Left renal pelvis (tissue), 4 donors: ENCODE results near the gene SULT2B1. TPM values are rescaled to one million over a fixed set of nuclear protein-coding genes. Genes with fewer than 3 reads are reported as not detected.

ENCODE experiments used
- DNase-seq, 4 donors: peaks; one replicate each; pipeline ENCODE4 v3.0.0-alpha.2; 2013; ENCODE audit warnings: low read depth in 4 of 4, low spot score in 3 of 4
- polyA plus RNA-seq, 4 donors: library from polyadenylated mRNA; unstranded; fragments of 120-200 nt; gene quantifications; one replicate each; pipeline ENCODE4 v1.2.1, GENCODE V29; 2013; ENCODE audit not compliant: insufficient read length in 4 of 4

The SULT2B1 gene
- polyA plus RNA-seq, 4 donors = 0.10 to 0.60 (median 0.39) TPM

DNA sequence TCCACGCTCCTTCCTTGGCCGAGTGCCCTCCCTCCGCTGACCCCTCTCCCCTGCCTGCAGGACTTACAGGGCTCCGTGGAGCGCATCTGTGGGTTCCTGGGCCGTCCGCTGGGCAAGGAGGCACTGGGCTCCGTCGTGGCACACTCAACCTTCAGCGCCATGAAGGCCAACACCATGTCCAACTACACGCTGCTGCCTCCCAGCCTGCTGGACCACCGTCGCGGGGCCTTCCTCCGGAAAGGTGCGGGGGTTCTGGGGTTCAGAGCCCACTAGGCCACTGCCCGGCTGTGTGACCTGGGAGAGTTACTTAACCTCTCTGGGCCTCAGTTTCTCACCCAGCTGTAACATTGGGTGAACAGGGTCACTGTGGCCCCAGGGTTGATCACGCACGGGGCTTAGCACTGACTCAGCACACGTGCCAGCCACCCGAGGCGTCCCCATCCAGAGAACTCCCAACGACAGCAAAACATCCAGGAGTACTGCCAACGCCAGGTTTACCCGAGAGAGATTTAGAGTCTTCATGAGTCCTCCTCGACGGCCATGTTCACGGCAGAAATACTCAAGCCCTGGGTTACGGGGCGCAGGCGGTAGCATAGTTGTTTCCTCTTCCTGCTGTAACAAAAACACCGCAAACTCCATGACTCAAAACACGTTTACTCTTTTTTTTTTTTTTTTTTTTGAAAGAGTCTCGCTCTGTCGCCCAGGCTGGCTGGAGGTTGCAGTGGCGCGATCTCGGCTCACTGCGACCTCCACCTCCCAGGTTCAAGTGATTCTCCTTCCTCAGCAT lies 44.9 kb downstream of the SULT2B1 start:
- no peak for DNase-seq

DNA sequence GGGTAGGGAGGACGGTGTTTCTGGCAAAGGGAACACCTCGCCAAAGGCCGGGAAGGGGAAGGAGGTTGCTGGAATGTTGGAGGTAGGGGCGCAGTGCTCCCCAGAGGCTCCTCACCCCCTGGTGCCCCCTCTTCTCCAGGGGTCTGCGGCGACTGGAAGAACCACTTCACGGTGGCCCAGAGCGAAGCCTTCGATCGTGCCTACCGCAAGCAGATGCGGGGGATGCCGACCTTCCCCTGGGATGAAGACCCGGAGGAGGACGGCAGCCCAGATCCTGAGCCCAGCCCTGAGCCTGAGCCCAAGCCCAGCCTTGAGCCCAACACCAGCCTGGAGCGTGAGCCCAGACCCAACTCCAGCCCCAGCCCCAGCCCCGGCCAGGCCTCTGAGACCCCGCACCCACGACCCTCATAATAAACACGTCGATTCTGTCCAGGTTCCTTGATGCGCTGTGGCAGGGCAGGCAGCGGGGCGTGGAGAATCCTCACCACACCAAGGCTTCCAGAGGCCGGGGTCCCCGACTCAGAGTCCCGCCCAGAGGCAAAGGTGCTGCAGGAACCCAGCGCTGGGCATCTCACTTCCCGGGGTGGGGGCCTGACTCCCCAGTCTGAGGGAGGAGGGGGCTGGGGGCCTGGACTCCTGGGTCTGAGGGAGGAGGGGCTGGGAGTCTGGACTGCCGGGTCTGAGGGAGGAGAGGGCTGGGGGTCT lies 47.2 kb downstream of the SULT2B1 start:
- DNase-seq = no peak

DNA sequence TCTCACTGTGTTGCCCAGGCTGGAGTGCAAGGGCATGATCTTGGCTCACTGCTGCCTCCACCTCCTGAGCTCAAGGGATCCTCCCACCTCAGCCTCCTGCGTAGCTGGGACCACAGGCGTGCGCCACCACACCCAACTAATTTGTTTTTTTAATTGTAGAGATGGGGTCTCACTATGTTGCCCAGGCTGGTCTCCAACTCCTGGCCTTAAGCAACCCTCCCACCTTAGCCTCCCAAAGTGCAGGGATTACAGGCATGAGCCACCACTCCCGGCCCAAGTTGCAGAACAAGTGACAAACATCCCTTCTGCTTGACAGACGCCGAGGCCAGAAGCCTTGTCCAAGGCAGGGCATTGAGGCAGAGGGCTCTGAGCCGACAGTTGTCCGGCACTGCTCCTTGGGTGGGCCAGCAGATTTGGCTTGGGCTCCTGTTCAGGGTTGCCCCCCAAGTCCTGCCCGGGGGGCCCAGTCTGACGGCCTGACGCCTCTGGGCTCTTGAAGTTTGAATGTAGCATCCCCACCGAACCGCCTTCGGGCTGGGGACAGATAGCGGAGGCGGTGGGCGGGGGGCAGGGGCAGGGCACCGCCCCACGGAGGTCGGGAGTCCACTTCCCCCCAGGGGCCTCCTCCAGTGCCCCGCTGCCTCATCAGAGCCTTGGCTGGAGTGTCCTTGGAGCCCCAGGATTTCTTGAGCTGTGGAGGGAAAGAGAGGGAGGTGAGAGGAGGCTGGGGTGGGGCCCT lies 48.9 kb downstream of the SULT2B1 start:
- no peak for DNase-seq

DNA sequence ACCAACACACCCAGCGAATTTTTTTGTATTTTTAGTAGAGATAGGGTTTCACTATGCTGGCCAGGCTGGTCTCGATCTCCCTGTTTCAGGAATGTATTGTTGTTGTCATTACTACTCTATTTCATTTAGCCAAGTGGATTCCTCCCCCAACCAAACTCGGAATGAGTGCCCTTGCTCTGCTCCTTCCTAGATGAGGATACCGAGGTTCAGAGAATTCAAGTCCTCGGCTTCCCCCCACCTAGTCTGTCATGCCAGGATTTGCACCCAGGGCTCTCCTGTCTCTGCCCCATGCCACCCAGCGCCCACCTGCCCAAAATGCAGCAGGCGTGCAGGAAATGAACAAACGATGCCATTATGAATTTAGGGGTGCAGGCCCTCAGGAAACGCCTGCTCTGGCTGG lies 51.0 kb downstream of the SULT2B1 start:
- no peak for DNase-seq

DNA sequence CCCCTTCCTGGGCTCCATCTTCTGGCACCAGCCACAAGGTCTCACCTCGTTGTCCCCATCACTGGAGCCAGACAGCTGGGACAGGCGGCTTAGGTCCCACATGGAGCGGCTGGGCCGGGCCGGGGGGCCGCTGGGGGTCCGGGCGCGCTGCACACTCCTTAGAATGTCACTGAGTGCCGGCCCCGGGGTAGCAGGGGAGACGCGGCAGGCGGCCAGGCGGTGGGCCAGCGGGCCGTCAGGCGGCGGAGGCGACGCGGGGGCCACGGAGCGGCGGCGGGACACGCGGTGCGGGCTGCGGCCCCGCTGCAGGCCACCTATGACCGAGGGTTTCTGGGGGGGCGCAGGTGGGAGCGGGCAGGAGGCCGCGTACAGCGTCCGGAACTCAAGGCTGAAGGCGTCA lies 51.5 kb downstream of the SULT2B1 start:
- DNase-seq = no peak

DNA sequence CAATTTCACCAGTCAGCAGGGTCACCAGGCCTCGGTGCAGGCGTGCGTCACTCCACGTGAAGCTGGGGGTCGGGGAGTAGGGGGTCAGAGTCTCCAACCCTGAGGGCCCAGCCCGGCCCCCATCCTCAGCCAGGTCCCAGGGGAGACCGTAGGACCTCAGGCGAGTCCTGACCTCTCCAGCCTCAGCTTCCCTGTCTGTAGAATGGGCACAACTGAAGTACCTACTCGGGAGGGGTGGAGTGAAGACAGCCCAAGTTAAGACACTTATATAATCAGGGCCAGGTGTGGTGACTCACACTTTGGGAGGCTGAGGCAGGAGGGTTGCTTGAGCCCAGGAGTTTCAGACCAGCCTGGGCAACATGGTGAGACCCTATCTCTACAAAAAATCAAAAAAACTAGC lies 51.9 kb downstream of the SULT2B1 start:
- no peak for DNase-seq

DNA sequence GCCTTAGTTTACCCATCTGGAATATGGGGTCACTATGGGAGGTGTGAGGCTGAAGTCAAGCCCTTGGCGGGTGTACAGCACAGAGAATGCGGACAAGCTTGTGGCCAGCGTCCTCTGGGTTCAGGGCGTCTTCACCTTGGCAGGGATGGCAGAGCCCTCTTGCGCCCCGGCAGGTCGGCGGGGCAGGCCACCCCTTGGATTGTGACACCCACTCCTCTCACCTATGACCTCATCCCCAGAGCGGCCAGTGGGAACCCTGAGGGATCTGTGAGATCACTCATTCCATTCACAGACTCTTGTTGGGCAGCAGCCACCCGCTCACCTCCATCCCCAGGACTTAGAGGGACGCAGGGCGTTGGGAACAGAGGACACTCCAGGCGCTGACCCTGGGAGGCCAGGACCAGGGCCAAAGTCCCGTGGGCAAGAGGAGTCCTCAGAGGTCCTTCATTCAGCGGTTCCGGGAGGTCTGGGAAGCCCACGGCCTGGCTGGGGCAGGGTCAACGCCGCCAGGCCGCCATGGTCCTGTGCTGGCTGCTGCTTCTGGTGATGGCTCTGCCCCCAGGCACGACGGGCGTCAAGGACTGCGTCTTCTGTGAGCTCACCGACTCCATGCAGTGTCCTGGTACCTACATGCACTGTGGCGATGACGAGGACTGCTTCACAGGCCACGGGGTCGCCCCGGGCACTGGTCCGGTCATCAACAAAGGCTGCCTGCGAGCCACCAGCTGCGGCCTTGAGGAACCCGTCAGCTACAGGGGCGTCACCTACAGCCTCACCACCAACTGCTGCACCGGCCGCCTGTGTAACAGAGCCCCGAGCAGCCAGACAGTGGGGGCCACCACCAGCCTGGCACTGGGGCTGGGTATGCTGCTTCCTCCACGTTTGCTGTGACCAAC lies 54.7 kb downstream of the SULT2B1 start, which contains the start of gene SPACA4:
Gene SPACA4, plus strand, starts transcription at position 280 of the 896 bp plus-strand sequence. Its CDS starts 237 bp downstream, at position 517.
- DNase-seq = no peak

DNA sequence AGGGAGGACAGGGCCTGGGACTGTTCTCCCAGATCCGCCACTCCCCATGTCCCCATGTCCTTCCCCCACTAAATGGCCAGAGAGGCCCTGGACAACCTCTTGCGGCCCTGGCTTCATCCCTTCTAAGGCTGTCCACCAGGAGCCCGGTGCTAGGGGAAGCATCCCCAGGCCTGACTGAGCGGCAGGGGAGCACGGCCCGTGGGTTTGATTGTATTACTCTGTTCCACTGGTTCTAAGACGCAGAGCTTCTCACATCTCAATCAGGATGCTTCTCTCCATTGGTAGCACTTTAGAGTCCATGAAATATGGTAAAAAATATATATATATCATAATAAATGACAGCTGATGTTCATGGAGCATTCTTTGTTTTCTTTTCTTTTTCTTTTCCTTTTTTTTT lies 55.4 kb downstream of the SULT2B1 start:
- no peak for DNase-seq

DNA sequence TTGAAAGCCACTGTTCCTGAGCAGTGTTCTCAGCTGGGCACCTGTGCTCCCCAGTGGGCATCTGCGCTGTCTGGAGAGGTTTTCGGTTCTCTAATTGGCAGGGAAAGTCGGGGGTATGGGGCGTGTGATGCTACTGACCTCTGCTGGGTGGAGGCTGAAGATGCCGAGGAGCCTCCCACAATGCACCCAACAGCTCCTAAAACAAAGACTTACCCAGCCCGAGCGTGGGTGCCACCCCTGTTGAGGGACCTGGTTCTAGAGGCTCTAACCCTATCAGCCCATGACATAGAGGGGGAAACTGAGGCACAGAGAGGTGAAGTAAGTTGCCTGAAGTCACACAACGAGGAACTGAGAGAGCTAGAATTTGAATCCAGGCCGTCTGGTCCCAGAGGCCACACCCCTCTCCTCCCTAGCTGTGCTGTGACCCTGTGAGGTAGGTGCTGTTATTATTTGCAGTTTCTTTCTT lies 56.9 kb downstream of the SULT2B1 start:
- no peak for DNase-seq

DNA sequence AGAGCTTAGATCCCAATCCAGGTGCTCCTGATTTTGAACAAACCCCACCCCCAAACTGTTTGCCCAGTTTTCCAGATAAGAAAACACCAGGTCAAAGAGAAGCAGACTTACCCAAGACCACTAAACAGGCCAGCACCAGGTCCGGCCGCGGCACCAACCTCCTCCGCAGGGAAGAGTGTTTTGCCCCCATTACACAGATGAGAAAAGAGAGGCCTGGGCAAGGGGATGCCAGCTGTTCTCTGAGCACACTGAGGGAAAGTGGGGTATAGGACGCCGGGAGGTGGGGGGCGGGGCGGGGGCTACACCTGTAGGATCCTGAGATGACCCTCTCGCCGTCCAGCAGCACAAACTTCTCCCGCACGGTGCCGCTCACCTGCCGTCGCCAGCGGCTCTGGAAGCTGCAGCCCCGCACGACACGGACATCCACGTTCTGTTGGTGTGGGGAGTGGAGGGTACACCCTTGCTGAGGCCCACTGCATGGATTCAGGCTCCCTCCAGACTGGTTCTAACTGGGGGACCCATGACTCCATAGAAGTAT lies 57.7 kb downstream of the SULT2B1 start:
- no peak for DNase-seq

DNA sequence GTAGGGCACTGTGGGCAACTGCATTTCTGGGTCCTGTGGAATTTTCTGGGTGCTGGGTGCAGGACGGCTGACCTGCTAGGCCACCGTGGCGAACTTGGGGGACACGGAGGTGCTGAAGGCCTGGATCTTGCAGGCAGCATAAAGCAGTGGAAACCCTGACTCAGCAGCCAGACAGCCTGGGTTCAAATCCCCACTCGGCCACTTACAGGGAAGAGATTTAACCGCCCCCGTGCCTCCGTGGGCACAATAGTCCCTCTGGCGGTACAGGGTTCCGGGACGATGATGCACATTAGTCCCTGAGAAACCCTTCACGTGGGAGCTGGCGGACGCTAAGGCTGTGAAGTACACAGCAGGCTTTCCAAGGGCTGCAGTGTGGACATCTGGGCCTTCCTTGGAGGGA lies 59.9 kb downstream of the SULT2B1 start:
- DNase-seq = no peak

DNA sequence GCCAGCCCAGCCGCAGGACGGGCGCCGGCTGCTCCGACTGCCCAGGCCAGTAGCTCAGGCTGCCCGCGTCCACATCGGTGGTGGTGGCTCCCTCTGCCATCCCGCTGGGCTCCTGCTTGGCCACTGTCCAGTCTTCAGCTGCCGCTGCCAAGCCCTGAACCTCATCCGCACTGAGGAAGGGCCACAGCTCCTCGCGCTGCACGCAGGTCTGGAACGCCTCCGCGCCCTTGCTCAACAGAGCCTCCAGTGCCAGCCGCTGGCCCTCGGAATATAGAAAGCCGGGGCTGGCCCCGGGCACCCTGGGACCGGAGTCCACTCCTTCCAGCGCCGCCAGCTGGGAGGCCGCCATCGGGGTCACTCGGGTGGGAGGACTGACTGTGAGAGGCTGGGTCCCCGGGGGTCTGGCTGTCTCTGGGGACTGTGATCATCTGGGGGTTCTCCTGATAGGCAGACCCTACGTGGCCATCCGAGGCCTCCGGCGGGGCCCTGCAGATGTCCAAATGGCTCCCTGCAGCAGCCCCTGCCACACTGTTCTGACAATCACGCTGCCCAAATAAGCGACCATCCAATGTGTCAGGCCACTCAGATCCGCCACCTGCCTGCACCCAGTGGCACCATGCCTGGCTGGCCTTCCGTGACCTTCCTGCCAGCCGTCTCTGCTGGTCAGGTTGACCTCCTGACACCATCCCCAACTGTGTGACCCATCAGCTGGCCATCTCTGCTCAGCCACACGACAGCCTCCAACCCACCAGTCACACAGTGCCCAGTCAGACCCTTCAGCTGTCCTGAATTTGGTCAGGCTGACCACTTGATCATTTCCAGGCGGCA lies 61.3 kb downstream of the SULT2B1 start:
- no peak for DNase-seq

DNA sequence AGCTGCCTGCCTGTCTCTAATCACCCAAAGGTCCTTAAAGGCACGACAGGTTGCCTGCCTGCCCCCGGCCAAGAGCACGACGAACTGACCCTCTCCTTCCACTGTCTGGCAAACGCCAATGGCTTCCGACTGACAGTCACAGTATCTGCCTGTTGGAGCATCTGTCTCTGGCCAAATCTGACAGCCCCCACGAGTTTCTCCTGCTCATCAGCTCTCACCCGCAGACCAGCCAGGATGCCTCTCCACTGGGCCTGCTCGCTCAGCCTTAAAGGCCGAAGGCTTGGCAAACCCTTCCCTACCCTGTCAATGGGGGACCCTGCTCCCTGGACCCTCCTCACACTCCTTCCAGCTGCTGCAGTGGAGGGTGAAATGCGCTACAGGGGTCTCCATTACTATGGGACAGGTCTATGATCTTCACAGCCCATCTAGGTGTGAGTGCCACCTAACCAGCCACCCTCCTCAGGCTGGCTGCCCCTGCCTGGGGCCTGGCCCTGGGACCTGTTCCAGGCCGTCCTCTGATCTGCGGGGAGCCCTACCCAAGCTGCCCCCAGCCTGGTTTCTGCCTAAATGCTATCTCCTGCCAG lies 62.0 kb downstream of the SULT2B1 start:
- no peak for DNase-seq

DNA sequence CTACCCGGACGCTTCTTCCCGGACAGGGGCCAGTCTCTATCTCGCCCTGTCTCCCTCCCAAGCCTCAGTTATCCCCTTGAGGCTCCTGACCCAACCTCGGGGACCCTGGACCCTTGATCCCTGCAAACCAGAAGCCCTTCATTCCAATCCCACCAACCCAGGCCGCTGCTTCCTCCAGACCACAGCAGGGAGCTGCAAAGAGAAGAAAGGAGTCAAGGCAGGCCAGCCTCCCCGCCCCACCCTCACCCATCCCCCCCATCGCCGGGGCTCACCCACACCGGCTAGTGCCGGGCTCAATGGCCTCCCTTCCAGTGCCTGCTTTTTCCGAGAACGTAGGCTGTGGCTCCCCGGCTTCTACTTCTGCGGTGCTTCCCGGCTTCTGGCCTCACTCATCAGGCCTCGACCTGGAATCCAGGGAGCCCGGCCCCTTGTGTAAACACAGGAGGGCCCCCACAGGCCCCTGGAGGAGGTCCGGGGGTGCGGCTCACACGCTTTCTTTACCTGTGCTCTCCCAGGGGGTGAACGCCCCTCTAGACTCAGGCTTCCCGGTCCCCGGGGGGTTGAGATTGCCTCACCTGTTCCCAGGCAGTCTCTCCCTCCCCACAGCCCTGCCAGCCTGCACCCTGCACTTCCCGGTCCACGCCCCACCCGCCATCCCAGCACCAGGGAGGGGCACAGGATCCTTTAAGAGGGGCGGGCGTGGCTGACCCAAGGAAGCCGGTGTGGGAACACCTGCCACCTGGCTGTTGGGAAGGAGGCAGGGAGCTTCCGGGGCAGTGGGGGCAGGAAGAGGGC lies 62.7 kb downstream of the SULT2B1 start, which contains the start of gene FAM83E:
Gene FAM83E, minus strand, starts transcription at position 641 of the 795 bp plus-strand sequence. CDS start 1,704 bp downstream, outside the sequence.
- no peak for DNase-seq

DNA sequence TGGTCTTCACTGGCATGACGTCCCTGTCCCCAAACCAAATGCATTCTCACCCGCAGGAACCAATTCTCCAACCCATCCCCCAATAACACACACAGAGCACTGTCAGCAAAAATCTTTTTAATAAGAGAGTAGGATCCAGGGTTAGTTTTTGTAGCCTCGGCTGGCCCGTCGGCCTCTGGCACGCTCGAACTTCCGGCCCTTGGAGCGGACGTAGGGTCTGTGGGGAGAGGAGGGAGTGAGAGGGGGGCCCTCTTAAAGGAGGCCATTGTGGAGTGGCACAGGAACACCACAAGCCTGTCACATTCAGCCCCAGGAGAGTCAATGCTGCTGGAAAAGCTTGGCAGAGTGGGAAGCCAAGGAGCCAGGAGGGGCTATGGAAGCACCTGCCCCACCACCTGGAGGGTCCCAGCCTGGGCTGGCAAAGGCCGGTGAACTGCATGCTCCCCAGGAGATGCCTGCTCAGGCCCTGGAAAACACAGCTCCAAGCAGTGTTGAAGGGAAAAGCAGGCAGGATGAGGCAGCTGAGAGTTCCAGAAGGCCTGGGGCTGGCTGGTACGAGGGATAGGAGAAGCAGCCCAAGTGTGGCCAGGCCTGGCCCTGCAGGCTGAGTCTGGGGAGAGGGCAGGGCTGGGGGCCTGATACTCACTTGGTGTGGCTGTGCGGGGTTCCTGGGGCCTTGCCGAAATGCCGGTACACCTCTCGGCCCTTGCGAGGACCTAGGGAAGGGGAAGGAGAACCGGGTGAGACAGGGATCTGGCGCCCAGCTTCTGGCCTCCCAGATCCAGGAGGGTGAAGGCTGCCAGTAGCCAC lies 63.5 kb downstream of the SULT2B1 start:
- no peak for DNase-seq

DNA sequence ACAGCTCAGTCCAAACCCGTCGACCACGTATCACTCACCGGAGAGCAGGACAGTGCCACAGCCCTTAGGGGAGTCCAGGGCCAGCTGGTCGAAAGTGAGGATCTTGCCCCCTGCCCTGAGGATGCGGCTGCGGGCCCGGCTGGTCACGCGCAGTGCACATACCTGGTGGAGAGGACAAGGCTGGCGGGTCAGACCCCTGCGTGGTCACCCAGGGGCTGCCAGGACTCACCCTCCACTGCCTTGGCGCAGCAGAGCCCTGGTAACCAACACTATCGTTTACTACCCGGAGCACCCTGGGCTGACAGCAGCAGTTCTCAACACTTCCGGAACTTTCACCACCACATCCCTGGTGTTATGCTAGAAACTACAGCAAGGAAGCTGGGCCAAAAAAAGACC lies 64.1 kb downstream of the SULT2B1 start:
- DNase-seq = no peak

DNA sequence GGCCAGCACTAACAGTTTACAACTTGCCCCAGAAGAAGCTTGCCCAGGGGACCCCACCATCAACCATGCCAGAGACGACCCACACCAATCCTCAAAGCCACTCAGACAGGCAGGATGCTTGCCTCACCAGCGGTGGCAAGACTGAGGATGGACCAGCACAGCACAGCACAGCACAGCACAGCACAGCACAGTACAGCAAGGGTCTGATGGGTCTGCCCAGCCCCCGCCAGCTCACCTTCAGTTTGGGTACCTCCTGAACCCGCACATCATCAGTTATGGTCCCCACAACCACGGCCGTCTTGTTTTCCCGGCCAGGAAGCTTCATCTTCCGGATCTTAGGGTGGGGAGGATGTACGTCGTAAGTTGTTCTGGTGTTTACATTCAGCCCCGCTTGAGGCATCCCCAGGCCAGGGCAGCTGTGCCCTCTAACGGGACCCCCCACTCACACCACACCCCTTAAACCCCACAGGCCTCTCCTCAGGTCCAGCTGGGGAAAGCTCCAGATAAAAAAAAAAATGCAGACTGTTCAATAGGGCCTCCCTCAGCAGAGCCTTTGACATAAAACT lies 64.6 kb downstream of the SULT2B1 start:
- DNase-seq = no peak
